ENCODE results near the gene SELPLG.

Gene SELPLG

DNA sequence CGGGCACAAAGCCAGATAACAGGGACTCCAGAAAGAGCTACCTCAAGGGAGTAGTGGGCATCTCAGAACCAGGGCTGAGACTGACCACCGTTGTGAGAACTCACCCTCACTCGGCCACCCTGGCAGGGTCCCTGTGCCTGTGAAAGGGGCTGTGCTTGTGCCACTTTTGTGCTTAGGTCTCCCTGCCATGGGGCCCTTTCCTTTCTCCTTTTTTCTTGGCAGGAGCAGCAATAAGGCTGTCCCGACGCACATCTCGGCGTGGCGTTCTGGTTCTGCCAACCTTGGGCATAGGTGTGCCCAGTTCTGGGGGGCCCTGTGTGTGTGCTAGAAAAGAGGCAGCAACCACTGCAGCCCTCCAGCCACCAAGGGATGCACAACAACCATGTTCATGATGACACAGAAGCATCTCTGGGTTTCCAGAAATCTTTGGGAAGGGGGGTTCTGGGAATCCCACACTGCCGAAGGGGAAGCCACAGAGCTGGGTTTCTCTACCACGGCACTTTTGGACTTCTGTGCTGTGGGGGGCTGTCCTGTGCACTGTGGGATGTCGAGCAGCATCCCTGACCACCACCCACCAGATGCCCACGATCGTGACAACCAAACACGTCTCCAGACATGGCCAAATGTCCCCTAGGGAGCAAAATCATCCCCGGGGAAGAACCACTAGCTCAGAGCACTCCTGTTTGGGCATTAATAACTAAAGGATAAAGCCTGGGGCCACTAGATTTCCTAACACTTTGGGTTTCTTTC lies 22.7 kb downstream of the SELPLG start:
- FAIRE-seq (no peak), DNase-seq (ENCODE audit: insufficient read length, low spot score) (no peak)
- TF ChIP-seq, protein P1, sequence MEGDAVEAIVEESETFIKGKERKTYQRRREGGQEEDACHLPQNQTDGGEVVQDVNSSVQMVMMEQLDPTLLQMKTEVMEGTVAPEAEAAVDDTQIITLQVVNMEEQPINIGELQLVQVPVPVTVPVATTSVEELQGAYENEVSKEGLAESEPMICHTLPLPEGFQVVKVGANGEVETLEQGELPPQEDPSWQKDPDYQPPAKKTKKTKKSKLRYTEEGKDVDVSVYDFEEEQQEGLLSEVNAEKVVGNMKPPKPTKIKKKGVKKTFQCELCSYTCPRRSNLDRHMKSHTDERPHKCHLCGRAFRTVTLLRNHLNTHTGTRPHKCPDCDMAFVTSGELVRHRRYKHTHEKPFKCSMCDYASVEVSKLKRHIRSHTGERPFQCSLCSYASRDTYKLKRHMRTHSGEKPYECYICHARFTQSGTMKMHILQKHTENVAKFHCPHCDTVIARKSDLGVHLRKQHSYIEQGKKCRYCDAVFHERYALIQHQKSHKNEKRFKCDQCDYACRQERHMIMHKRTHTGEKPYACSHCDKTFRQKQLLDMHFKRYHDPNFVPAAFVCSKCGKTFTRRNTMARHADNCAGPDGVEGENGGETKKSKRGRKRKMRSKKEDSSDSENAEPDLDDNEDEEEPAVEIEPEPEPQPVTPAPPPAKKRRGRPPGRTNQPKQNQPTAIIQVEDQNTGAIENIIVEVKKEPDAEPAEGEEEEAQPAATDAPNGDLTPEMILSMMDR (IDR thresholded peaks at IDR 0.05; ENCODE audit: insufficient read depth, missing control alignments), result no peak

DNA sequence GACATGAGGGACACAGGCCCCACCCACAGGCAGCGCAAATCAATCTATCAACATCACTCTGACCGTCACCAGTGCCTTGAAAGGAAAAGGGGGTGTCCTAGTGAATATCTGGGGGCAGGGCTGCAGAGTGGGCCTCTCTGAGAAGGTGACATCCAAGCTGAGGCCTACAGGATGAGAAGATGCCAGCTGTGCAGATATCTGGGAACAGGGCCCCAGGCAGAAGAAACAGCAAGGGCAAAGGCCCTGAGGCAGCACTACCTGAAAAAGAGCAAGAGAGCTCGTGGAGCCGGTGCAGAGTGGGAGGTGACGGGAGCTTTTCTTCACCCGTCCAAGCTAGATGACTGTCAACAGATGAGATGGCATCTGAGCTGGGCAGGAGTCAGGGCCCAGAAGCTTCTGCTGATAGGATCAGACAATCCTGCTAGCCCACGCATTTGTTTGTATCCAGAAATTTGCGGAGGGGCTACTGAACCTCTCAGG lies 23.3 kb downstream of the SELPLG start:
- TF ChIP-seq, protein P1 (IDR thresholded peaks at IDR 0.05; ENCODE audit: insufficient read depth, missing control alignments), result no peak
- no peak for DNase-seq (ENCODE audit: insufficient read length, low spot score)

DNA sequence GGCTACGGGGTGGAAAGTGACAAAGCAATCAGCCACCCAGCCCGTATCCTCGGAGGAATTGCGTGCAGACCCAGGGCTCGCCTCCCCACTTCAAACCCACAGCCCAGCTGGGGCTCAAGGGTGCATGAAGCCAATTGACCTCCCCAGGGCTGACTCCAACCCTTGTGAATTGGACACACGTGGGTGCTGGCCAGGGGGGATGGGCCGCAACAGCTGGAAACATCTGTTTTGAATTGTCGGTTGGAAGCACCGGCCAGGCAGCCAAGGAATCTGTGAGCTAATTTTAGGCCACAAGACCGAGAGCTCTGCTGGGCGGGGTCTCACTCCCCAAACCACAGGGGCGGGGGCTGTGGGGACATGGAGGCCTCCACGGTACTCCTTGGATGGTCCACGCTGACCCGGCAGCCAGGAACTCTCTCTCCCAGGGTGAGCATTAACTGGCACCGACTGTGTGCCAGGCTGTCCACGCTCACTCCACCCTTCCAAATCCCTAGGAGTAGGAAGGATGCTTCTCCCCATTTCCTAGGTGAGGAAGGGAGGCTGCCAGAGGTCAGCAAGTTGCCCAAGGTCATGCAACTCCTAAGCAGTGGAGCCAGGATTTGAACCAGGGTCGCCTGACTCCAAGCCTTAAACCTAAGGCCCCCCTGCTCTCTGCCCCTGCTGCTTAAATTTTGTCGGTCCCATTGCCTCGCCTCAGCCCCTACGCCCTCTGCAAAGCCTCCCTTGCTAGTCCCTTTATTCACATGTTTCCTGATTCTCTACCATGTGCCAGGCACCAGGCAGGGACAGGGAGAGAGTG lies 24.0 kb downstream of the SELPLG start:
- no peak for FAIRE-seq
- no peak for DNase-seq (ENCODE audit: insufficient read length, low spot score)
- TF ChIP-seq, protein P1 (IDR thresholded peaks at IDR 0.05; ENCODE audit: insufficient read depth, missing control alignments), result no peak

More for the DNA sequence above, 23.3 kb downstream of the SELPLG start:
- no peak for FAIRE-seq

DNA sequence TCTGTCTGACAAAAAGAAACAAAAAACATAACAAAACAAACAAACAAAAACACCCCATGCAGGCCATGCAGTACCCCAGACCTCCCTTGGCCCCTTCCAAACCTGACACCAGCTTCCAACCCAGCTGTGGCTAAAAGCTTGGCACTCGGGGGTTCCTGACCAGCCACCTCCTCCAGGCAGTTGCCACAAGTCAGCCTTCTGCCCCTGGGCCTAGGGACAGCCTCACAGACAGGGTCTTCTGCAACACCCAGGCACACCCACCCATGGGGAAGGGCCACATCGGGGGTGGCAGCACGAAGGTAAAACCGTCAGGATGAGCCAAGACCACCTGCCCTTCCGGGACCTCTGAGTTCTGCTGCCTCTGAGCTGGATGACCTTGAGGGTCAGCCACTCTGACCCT lies 25.1 kb downstream of the SELPLG start:
- TF ChIP-seq, protein P1 (IDR thresholded peaks at IDR 0.05; ENCODE audit: insufficient read depth, missing control alignments), result no peak
- DNase-seq (ENCODE audit: insufficient read length, low spot score), result no peak
- no peak for FAIRE-seq

DNA sequence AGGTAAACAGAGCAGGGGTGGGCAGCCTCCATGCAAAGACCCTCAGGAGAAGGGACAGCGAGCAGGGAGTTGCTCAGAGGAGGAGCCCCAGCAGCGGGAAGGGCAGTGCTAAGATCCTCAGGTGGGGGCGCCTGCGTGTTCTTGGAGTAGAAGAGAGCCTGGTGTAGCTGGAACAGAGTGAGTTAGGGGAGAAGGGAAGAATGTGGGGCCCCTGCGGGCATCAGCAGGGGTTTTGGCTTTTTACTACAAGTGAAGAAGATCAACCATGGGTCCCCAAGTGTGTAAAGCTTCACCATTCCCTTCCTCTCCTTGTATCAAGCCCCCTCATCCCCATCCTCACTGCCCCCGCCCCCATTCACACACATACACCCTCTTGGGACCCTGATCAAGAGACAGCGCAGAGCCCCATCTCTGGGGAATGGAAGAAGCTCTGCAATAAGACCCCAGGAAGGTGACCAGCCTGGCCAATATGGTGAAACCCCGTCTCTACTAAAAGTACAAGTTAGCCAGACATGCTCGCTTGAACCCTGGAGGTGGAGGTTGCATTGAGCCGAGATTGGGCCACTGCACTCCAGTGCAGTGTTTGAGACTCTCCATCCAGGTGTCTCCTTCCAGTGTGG lies 25.6 kb downstream of the SELPLG start:
- FAIRE-seq, result no peak
- TF ChIP-seq, protein P1 (IDR thresholded peaks at IDR 0.05; ENCODE audit: insufficient read depth, missing control alignments), result no peak
- DNase-seq (ENCODE audit: insufficient read length, low spot score), result no peak

DNA sequence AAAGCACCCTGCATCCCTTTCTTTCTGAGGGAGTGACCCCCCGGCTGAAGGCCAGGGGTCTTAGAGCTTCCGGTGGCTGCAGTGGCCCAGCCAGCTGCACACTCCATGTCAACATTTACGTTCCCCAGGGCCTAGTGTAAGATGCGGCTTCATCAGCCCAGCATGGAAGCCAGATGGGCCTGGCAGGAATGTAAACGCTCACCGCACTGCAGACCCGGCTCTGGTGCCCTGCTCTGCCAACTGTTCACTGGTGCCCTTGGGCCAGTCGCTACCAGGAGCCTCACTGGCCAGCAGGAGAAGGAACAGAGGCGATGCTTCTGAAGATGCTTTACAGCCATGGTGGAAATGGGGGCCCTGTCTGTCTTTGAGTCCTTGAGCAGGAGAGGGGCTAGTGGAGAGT lies 27.2 kb downstream of the SELPLG start:
- FAIRE-seq (no peak), DNase-seq (ENCODE audit: insufficient read length, low spot score) (no peak)
- TF ChIP-seq, protein P1 (IDR thresholded peaks at IDR 0.05; ENCODE audit: insufficient read depth, missing control alignments), result no peak

All from D721Med (cell line).